Activated naive CD4-positive, alpha-beta T cell treated with anti-CD3 and anti-CD28 coated beads, Interleukin-2, amount 50 U/mL, for 24 hours (primary cell): ENCODE data around the gene SKP1.
"Not testable (repeated sequence)": the region's sequence is repeated elsewhere in the genome, so short reads cannot be mapped to it uniquely, and the experiment has no call there.

Experiments
- H3K27ac Mint-ChIP-seq: one replicate; pipeline ENCODE4 v1.8.0; 2021; ENCODE audit warnings: mild to moderate bottlenecking, mixed read lengths
- H3K27me3 Mint-ChIP-seq: one replicate; pipeline ENCODE4 v1.8.0; 2021; ENCODE audit warnings: mixed read lengths
- H3K36me3 Mint-ChIP-seq: one replicate; pipeline ENCODE4 v1.8.0; 2021; ENCODE audit warnings: mixed read lengths
- H3K4me1 Mint-ChIP-seq: one replicate; pipeline ENCODE4 v1.8.0; 2021; ENCODE audit warnings: mixed read lengths
- H3K4me3 Mint-ChIP-seq: one replicate; pipeline ENCODE4 v1.8.0; 2021; ENCODE audit warnings: mild to moderate bottlenecking, mixed read lengths
- H3K9me3 Mint-ChIP-seq: one replicate; pipeline ENCODE4 v1.8.0; 2021; ENCODE audit warnings: mixed read lengths

SKP1 gene

DNA sequence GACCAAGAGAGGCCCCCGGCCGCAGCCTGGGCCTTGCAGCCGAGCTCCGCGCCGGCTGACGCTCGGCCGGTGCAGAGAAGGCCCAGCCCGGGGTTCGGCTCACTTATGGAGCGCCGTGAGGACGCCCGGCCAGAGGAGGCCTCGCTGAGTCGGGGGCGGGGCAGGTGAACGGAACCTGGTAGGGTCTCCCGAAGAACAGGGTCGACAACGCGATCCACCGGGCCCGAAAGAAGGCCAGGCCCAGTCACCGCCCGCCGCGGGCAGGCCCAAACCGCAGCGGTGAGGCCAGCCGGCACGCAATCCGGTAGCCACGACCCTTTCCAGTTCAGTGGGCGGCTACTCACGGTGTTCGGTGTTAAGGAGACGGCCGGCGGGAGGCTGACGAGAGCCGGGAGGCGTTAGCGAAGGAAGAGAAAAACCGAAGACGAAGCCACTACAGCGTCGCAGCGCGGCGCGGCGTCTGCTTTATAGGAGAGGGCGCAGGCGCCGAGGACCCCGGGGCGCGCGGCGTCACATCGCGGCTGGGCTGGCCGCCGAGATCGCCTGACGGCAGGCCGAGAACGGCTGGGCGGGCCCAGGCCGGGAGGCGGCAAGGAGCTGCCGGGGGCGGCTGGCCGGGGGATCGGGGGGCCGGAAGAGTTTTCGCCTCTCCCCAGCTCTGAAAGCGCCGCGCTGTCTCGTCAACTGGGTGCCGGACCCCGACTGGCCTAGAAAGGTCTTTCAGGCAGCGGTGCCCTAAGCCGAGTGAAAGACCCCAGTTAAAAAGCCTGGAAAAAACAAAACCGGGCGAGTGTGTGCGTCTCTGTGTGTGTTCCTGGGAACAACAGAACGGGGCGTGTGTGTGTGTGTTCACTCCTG lies at the start of gene SKP1:
TSS of gene SKP1 (minus strand) at position 440 of the 858 bp plus-strand sequence. CDS start 2,928 bp downstream, outside the sequence.
- no peaks in the 10 kb centered on the region for H3K27me3 Mint-ChIP-seq
- H3K9me3 Mint-ChIP-seq, result no peaks in the 10 kb centered on the region
- H3K4me3 Mint-ChIP-seq, result peak within 1 kb of the TSS; percentile 97
- H3K36me3 Mint-ChIP-seq, result peaks cover 7% of the 10 kb centered on the region
- H3K27ac Mint-ChIP-seq, result peak within 1 kb of the TSS; percentile 97
- peaks cover 26% of the 10 kb centered on the region for H3K4me1 Mint-ChIP-seq

DNA sequence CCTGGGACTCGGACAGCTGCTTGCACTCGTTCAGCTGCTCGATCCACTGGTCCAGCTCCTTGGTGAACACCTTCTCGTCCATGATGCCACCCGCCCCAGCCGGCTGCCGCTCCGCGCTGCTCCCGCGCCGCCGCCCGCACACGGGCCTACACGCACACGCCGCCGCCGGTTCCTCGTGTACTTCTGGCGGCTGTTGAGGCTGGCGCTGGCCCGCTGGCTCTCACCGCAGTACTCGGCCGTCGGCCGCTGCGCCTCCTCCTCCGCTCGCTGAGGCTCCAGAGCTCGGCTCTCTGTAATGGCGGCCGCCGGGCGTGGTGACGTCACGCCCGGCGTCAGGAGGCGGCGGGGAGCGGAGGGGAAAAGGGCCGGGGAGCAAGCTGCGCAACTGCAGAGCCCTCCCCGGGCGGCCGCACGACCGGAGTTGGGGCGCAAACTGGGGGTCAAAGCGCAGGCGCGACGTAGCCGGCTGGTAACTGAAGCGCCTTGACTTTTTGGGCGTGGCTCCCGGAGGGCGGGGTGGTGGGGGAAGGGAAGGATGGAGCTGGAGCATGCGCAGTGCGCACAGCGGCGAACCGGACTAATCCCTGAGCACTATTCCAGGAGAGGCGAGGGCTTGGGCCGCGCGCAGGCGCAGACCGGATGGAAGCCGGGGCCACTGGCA lies 49.2 kb upstream of the SKP1 start, which contains the start of gene PPP2CA:
TSS of gene PPP2CA (minus strand) at position 294 of the 661 bp plus-strand sequence. CDS start at position 82, 212 bp downstream.
- peak within 1 kb of the TSS; percentile 99 for H3K27ac Mint-ChIP-seq
- H3K4me3 Mint-ChIP-seq, result peak within 1 kb of the TSS; percentile 88
- H3K4me1 Mint-ChIP-seq, result peaks cover 43% of the 10 kb centered on the region
- H3K27me3 Mint-ChIP-seq, result no peaks in the 10 kb centered on the region
- H3K36me3 Mint-ChIP-seq, result peaks cover 19% of the 10 kb centered on the region
- H3K9me3 Mint-ChIP-seq, result no peaks in the 10 kb centered on the region

DNA sequence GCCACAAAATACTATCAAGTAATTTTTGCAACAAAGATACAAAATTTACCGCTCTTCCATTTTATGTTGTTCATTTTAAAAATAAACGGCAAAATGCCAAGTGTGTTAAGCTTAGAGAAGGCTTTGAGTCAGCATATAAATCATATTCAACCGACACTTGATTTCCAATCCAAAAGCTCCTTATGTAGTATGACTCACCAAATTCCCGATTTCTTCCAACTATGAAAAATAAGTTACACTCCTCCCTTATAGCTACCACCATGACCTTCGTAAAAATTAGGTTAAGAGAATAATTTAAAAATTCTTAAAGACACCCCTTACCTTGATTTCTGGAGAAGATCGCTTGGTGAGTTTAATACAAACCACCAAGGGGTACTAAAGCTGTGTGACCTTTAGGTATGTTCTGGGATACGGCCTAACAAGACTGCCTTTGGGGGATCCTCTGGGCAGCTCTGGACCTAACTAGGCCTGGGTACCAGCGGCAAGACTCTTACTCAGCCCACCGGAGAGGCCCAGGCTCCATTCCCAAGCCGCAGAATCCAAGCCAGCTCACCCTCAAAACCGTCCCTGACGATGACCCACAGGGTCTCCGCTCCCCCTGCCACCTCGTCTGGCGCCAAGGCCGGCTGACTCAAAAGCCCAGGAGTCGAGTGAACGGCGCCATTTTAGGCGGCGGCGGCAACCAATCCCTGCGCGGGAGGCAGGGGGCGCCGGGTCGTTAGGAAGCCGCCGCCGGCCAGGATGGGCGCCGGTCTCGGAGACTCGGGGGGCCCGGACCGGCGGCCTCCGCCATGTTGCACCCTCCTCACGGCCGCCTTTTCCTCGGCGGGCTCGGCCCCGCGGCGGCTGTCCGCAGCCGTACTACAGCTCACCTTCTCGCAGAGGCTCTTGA lies 48.4 kb upstream of the SKP1 start:
- H3K27me3 Mint-ChIP-seq, result no peaks in the 10 kb centered on the region
- peaks cover 51% of the 10 kb centered on the region for H3K4me1 Mint-ChIP-seq
- H3K27ac Mint-ChIP-seq, result peak overlapping the region; percentile 99
- no peaks in the 10 kb centered on the region for H3K9me3 Mint-ChIP-seq
- peak overlapping the region; percentile 88 for H3K4me3 Mint-ChIP-seq
- H3K36me3 Mint-ChIP-seq, result peaks cover 20% of the 10 kb centered on the region

DNA sequence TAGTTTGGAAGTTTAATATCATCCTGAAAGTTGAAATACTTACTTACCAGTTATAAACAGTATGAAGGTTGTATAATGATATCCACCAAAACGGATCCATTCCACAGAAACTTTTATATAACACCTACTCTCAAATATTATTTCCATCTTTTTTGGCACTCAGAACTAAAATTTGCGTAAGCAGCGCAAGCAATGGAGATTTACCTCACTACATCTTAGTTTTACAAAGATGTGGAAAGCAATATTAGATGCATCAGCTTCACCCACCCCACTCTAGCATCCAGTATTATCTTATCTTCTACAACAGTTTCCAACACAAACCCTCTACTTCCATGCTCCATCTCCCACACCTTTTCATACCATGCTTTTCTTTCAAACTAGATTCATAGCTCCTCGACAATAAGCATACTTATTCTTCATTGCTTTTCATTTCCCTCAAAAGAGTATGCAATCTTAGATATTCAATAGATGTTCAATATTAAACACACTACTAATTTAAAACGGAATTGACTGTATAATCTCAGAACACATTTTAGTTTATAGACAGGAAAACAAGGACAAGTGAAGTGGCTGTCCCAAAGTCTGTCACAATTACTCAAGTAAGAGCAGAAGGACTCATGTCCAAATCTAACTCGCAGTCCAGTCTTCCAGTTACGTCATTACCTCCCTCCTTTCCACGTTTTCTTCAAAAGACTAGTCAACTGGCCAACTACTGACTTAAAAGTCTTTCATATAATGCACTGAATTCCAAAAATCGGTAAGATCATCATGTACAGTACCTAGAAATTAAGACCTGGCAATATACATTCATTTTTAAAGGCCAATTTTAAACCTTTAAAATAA lies 46.9 kb upstream of the SKP1 start:
- Mint-ChIP-seq H3K27ac (peak overlapping the region; percentile 31), H3K27me3 (no peaks in the 10 kb centered on the region), H3K36me3 (peaks cover 22% of the 10 kb centered on the region), H3K4me3 (peak overlapping the region; percentile 88), H3K9me3 (no peaks in the 10 kb centered on the region), H3K4me1 (peaks cover 66% of the 10 kb centered on the region)

DNA sequence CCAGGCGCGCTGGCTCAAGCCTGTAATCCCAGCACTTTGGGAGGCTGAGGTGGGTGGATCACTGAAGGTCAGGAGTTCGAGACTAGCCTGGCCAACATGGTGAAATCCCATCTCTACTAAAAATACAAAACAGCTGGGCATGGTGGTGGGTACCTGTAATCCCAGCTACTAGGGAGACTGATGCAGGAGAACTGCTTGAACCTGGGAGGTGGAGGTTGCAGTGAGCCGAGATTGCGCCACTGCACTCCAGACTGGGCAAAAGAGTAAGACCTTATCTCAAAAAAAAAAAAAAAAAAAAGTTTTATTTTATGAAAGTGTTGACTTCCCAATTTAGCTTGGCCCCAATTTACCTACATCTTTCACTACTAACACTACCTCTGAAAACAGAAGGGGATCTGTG lies 44.9 kb upstream of the SKP1 start:
- peaks cover 23% of the 10 kb centered on the region for H3K36me3 Mint-ChIP-seq
- H3K27ac Mint-ChIP-seq, H3K9me3 Mint-ChIP-seq, H3K27me3 Mint-ChIP-seq: not testable (repeated sequence)
- peaks cover 75% of the 10 kb centered on the region for H3K4me1 Mint-ChIP-seq
- H3K4me3 Mint-ChIP-seq, result peak overlapping the region; percentile 61

DNA sequence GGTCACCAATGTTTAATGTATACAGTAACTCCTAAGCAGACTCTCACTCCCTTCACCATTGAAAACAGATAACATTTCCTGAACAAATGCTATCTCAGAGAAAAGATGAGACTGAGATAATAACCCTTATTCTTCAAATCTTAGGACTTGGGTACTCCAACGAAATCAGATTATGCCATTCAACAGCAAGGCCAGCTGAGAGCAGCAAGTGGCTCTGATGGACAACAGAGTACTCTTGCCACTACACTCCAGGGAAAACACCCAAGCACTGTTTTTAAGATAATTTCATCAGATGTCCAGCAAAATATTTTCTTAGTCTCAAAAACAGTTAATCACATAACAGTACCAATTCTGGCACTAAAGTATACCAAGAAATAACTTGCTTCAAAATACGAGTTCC lies 39.0 kb upstream of the SKP1 start:
- H3K27ac Mint-ChIP-seq, result no peak overlapping the region
- no peaks in the 10 kb centered on the region for H3K9me3 Mint-ChIP-seq
- peaks cover 10% of the 10 kb centered on the region for H3K36me3 Mint-ChIP-seq
- no peak overlapping the region for H3K4me3 Mint-ChIP-seq
- H3K4me1 Mint-ChIP-seq, result peaks cover 84% of the 10 kb centered on the region
- no peaks in the 10 kb centered on the region for H3K27me3 Mint-ChIP-seq

DNA sequence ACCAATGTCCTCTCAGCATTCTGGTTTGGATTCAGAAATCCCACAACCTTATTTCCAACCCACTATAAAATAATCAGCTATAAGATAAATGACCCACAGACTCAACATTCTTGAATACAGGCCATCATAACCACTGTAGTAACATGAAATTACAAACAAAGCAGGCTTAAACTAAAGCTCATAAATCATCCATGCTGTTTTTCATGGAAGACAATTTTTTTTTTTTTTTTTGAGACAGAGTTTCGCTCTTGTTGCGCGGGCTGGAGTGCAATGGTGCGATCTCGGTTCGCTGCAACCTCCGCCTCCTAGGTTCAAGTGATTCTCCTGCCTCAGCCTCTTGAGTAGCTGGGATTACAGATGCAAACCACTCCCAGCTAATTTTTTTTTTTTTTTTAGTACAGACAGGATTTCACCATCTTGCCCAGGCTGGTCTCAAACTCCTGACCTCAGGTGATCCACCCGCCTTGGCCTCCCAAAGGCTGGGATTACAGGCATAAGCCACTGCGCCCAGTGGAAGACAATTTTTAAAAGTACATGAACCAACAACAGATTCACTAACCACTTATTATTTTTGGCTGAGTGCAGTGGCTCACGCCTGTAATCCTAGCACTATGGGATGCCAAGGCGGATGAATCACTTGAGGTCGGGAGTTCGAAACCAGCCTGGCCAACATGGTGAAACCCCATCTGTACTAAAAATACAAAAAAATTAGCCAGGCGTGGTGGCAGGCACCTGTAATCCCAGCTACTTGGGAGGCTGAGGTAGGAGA lies 34.7 kb upstream of the SKP1 start:
- H3K4me3 Mint-ChIP-seq, H3K27me3 Mint-ChIP-seq, H3K9me3 Mint-ChIP-seq, H3K36me3 Mint-ChIP-seq: not testable (repeated sequence)
- peak overlapping the region; percentile 65 for H3K27ac Mint-ChIP-seq
- peaks cover 78% of the 10 kb centered on the region for H3K4me1 Mint-ChIP-seq

DNA sequence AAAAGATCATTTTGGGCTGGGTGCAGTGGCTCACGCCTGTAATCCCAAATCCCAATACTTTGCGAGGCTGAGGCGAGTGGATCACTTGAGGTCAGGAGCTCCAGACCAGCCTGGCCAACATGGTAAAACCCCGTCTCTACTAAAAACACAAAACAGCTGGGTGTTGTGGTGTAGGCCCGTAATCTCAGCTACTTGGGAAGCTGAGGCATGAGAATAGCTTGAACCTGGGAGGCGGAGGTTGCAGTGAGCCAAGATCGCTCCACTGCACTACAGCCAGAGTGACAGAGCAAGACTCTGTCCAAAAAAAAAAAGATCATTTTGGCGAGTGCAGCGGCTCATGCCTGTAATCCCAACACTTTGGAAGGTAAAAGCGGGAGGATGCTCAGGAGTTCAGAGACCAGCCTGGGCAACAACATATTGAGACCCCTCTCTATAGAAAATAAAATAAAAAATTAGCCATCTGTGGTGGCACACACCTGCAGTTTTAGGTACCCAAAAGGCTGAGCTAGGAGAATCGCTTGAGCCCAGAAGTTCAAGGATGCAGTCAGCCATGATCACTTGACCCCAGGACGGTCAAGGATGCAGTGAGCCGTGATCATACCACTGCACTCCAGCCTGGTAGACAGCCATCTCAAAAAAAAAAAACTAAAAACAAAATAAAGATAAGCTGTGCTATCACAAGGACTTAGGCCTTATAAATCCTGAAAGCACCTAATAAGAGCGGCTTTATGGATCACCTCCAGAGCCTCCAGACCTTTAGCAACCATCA lies 32.9 kb upstream of the SKP1 start:
- H3K9me3 Mint-ChIP-seq, result no peaks in the 10 kb centered on the region
- peaks cover 5% of the 10 kb centered on the region for H3K36me3 Mint-ChIP-seq
- no peak overlapping the region for H3K27ac Mint-ChIP-seq
- no peak overlapping the region for H3K4me3 Mint-ChIP-seq
- peaks cover 76% of the 10 kb centered on the region for H3K4me1 Mint-ChIP-seq
- no peaks in the 10 kb centered on the region for H3K27me3 Mint-ChIP-seq

DNA sequence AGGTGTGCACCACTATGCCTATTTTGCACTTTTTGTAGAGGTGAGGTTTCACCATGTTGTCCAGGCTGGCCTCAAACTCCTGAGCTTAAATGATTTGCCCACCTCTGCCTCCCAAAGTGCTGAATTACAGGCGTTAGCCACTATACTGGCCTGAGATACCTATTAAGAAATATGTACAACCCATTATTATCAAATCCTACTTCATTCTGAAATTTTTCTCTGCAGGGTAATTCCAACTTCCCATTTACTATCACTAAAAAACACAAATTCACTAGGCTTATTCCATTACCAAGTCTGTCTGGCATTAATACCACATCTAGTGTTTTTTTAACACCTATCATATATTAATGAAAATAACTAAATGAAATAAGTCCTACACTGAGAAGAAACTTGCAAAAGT lies 30.9 kb upstream of the SKP1 start:
- Mint-ChIP-seq H3K9me3 (no peaks in the 10 kb centered on the region), H3K27ac (peak overlapping the region; percentile 55), H3K4me3 (no peak overlapping the region), H3K27me3 (no peaks in the 10 kb centered on the region), H3K4me1 (peaks cover 64% of the 10 kb centered on the region), H3K36me3 (peaks cover 5% of the 10 kb centered on the region)

DNA sequence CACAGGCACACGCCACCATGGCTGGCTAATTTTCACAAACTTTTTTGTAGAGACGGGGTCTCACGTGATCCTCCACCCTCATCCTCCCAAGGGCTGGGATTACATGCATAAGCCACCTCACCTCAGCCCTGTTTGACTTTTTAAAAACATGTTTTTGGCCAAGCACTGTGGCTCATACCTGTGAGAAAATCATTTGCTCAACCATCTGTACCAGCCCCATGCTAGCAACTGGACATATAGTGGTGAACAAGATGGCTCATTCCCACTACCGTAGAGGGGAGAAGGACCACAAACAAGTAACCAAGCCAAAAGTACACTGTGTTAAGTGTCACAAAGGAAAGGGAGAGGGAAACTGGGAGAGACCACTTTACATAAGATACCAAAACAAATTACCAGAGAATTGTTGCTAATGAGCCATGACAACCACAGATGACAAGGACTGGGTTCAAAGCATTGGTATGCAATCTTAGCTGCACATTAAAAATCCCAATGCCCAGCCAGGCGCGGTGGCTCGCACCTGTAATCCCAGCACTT lies 29.9 kb upstream of the SKP1 start:
- H3K27me3 Mint-ChIP-seq, result no peaks in the 10 kb centered on the region
- H3K4me3 Mint-ChIP-seq, result no peak overlapping the region
- no peak overlapping the region for H3K27ac Mint-ChIP-seq
- no peaks in the 10 kb centered on the region for H3K9me3 Mint-ChIP-seq
- peaks cover 60% of the 10 kb centered on the region for H3K4me1 Mint-ChIP-seq
- H3K36me3 Mint-ChIP-seq, result peaks cover 10% of the 10 kb centered on the region

DNA sequence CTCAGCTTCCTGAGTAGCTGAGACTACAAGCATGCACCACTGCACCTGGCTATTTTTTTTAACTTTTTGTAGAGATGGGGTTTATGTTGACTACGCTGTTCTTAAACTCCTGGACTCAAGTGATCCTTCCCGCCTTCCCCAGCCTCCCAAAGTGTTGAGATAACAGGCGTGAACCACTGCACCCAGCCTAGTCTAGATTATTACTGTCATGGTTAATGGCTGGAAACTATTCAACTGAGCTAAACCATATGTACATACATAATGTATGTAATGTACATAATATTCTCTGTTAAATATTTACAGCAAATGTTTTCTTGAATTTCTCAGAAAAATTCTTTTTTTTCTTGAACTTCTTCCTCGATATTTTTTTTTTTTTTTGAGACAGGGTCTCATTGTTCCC lies 27.8 kb upstream of the SKP1 start:
- no peaks in the 10 kb centered on the region for H3K9me3 Mint-ChIP-seq
- H3K27me3 Mint-ChIP-seq, result no peaks in the 10 kb centered on the region
- H3K36me3 Mint-ChIP-seq, result peaks cover 18% of the 10 kb centered on the region
- peak overlapping the region; percentile 51 for H3K27ac Mint-ChIP-seq
- H3K4me3 Mint-ChIP-seq, result no peak overlapping the region
- peaks cover 46% of the 10 kb centered on the region for H3K4me1 Mint-ChIP-seq

DNA sequence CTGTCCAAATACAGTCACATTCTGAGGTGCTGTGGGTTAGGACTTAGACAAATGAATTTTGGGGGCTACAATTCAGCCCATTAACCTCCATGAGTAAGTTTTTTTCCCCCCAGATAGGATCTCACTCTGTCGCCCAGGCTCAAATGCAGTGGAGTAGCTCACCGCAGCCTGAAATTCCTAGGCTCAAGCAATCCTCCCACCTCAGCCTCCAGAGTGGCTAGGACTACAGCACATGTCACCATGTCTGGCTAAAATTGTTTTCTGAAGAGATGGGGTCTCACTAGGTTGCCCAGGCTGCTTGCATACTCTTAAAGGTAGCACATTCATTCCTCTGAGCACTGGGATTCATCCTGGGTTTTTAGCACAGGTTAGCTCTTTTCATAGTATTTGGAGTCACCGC lies 26.9 kb upstream of the SKP1 start:
- peaks cover 36% of the 10 kb centered on the region for H3K4me1 Mint-ChIP-seq
- no peaks in the 10 kb centered on the region for H3K27me3 Mint-ChIP-seq
- H3K9me3 Mint-ChIP-seq, result no peaks in the 10 kb centered on the region
- peaks cover 18% of the 10 kb centered on the region for H3K36me3 Mint-ChIP-seq
- H3K27ac Mint-ChIP-seq, result peak overlapping the region; percentile 55
- no peak overlapping the region for H3K4me3 Mint-ChIP-seq

DNA sequence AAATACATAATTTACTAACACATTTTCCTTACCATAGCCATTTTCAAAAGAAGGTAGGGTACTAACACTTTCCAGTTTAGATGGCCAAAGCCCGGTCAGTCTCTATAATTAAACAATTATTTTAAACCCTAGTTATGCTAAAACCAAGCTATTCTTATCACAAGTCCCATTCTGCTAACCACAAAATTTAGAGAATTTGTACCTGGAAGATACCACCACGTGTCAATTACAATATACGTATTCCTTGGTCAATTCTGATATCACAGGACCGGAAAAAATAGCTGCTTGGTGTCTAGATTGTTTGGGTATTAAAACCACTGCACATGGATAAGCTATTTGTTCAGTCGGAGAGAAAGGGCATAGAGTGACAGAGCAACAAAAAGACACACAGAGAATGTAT lies 18.9 kb upstream of the SKP1 start:
- Mint-ChIP-seq H3K27ac (no peak overlapping the region), H3K9me3 (no peaks in the 10 kb centered on the region), H3K4me1 (no peaks in the 10 kb centered on the region), H3K4me3 (no peak overlapping the region), H3K36me3 (peaks cover 13% of the 10 kb centered on the region), H3K27me3 (no peaks in the 10 kb centered on the region)
